ENCODE results near the gene NPAS3. TPM values are rescaled to one million over a fixed set of nuclear protein-coding genes. Genes with fewer than 3 reads are reported as not detected.

The NPAS3 gene
- total RNA-seq, 1 donor from 2014 or later, result 2.4 TPM

- no peak for DNase-seq (ENCODE audit: extremely low spot score, unreplicated experiment)
- peaks cover 4% of the 10 kb centered on the region for H3K9me3 Mint-ChIP-seq (ENCODE audit: unreplicated experiment)
- H3K4me3 Mint-ChIP-seq (ENCODE audit: unreplicated experiment), result no peak overlapping the region
- no peaks in the 10 kb centered on the region for H3K36me3 Mint-ChIP-seq (ENCODE audit: unreplicated experiment)
- no peak overlapping the region for H3K27ac Mint-ChIP-seq (ENCODE audit: unreplicated experiment)
- no peaks in the 10 kb centered on the region for H3K27me3 Mint-ChIP-seq (ENCODE audit: unreplicated experiment)
- peaks cover 21% of the 10 kb centered on the region for H3K4me1 Mint-ChIP-seq (ENCODE audit: unreplicated experiment)
- TF ChIP-seq, protein P1, sequence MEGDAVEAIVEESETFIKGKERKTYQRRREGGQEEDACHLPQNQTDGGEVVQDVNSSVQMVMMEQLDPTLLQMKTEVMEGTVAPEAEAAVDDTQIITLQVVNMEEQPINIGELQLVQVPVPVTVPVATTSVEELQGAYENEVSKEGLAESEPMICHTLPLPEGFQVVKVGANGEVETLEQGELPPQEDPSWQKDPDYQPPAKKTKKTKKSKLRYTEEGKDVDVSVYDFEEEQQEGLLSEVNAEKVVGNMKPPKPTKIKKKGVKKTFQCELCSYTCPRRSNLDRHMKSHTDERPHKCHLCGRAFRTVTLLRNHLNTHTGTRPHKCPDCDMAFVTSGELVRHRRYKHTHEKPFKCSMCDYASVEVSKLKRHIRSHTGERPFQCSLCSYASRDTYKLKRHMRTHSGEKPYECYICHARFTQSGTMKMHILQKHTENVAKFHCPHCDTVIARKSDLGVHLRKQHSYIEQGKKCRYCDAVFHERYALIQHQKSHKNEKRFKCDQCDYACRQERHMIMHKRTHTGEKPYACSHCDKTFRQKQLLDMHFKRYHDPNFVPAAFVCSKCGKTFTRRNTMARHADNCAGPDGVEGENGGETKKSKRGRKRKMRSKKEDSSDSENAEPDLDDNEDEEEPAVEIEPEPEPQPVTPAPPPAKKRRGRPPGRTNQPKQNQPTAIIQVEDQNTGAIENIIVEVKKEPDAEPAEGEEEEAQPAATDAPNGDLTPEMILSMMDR (IDR thresholded peaks at IDR 0.05), result no peak
These were observed 771.6 kb downstream of the NPAS3 start for GRCh38 chr14:33710273-33710672.

DNA sequence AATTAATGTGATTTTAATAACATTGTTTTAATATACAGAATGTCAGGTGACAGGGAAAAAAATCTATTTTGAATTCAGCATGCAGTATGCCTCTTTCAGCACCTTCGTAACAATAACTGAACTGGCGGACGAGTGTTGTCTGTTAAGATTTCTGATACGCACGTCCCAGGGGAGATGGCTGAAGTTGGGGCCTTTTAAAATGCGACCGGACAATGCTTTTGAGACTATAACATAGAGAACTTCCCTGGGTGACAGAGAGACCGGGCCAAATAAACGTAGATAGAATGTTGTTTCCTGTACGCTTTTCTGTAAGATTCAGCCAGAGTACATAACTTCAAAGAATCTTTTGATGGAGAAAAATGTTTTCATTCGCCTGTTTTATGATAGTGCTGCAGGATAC, 772.5 kb downstream of the NPAS3 start:
- H3K4me3 Mint-ChIP-seq (ENCODE audit: unreplicated experiment), result no peak overlapping the region
- peaks cover 27% of the 10 kb centered on the region for H3K4me1 Mint-ChIP-seq (ENCODE audit: unreplicated experiment)
- no peaks in the 10 kb centered on the region for H3K36me3 Mint-ChIP-seq (ENCODE audit: unreplicated experiment)
- peaks cover 4% of the 10 kb centered on the region for H3K9me3 Mint-ChIP-seq (ENCODE audit: unreplicated experiment)
- no peak overlapping the region for H3K27ac Mint-ChIP-seq (ENCODE audit: unreplicated experiment)
- no peak for DNase-seq (ENCODE audit: extremely low spot score, unreplicated experiment)
- no peaks in the 10 kb centered on the region for H3K27me3 Mint-ChIP-seq (ENCODE audit: unreplicated experiment)
- TF ChIP-seq, protein P1 (IDR thresholded peaks at IDR 0.05), result no peak

GRCh38 chr14:33711811-33712216, 773.1 kb downstream of the NPAS3 start:
- peaks cover 4% of the 10 kb centered on the region for H3K9me3 Mint-ChIP-seq (ENCODE audit: unreplicated experiment)
- H3K36me3 Mint-ChIP-seq (ENCODE audit: unreplicated experiment), result no peaks in the 10 kb centered on the region
- H3K27me3 Mint-ChIP-seq (ENCODE audit: unreplicated experiment), result no peaks in the 10 kb centered on the region
- H3K27ac Mint-ChIP-seq (ENCODE audit: unreplicated experiment), result no peak overlapping the region
- DNase-seq (ENCODE audit: extremely low spot score, unreplicated experiment), result no peak
- TF ChIP-seq, protein P1 (IDR thresholded peaks at IDR 0.05), result no peak
- peaks cover 30% of the 10 kb centered on the region for H3K4me1 Mint-ChIP-seq (ENCODE audit: unreplicated experiment)
- H3K4me3 Mint-ChIP-seq (ENCODE audit: unreplicated experiment), result no peak overlapping the region

DNA sequence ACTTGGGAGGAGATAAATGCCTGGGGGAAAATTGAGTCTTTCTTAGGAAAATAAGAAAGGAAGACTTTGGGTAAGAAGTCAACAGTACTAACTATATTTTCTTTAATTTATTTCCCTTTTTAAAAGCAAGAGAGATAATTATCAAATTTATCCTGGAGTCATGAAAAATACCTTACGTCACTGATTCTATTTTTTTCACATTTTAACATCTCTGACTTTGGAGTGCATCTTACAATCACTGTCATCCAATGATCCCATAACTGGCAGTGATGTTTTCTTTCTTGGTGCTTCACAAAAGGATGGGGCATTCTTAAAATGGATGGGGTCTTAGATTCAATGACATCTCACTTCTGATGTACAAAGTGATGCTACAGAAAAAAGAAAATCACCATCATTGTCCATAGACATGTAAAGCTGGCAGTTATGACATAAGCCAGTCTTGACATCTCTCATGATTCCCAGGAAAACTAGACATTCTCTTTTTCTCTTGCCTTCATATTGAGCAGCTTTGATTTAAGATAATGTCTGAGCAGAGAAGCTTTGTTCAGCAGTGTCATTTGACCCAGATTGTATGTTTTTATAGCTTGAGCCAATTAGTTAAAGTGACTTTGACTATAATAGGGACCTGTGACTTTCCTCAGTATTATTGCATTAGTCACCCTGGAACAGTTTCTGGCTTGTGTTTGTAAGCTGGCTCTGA, 776.0 kb downstream of the NPAS3 start:
- DNase-seq (ENCODE audit: extremely low spot score, unreplicated experiment), result no peak
- TF ChIP-seq, protein P1 (IDR thresholded peaks at IDR 0.05), result no peak
- H3K4me1 Mint-ChIP-seq (ENCODE audit: unreplicated experiment), result peaks cover 26% of the 10 kb centered on the region
- H3K27me3 Mint-ChIP-seq (ENCODE audit: unreplicated experiment), result no peaks in the 10 kb centered on the region
- H3K9me3 Mint-ChIP-seq (ENCODE audit: unreplicated experiment), result peaks cover 4% of the 10 kb centered on the region
- no peak overlapping the region for H3K4me3 Mint-ChIP-seq (ENCODE audit: unreplicated experiment)
- H3K36me3 Mint-ChIP-seq (ENCODE audit: unreplicated experiment), result no peaks in the 10 kb centered on the region
- H3K27ac Mint-ChIP-seq (ENCODE audit: unreplicated experiment), result peak overlapping the region; percentile 12

DNA sequence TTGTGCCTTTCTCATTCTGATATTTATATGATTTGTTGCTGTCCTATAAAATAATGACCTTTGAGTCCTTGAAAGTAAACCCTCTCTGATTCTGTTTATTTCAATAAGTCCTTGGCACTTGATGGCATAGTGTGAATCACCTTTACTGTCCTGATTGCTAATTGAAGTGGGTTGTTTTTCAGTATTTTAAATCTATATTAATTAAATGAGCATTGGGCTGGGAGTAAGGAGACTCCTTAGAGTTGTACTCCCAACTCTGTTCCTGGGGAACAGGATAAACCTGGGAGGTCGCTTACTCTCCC, 776.5 kb downstream of the NPAS3 start:
- Mint-ChIP-seq H3K36me3 (ENCODE audit: unreplicated experiment) (no peaks in the 10 kb centered on the region), H3K4me1 (ENCODE audit: unreplicated experiment) (peaks cover 30% of the 10 kb centered on the region), H3K27ac (ENCODE audit: unreplicated experiment) (peak overlapping the region; percentile 66), H3K9me3 (ENCODE audit: unreplicated experiment) (peaks cover 4% of the 10 kb centered on the region), H3K27me3 (ENCODE audit: unreplicated experiment) (no peaks in the 10 kb centered on the region), H3K4me3 (ENCODE audit: unreplicated experiment) (no peak overlapping the region)
- no peak for DNase-seq (ENCODE audit: extremely low spot score, unreplicated experiment)
- TF ChIP-seq, protein P1 (IDR thresholded peaks at IDR 0.05), result no peak
